Small intestine (tissue), 16 donors: Measurements from ENCODE around the gene POLR1B. TPM values are rescaled to one million over a fixed set of nuclear protein-coding genes. Genes with fewer than 3 reads are reported as not detected.
"Not testable (repeated sequence)": the region's sequence is repeated elsewhere in the genome, so short reads cannot be mapped to it uniquely, and the experiment has no call there.

Source experiments
- DNase-seq, 2 donors: peaks; one replicate each; pipeline versions ENCODE4 v3.0.0 to v3.0.0-alpha.2; 2013
- FAIRE-seq: peaks from 2 replicates; lab custom pipeline; 2012; peaks lifted over from hg19 to GRCh38; lab: Jason Lieb, UNC
- H3K27ac ChIP-seq, 3 donors: one replicate each; pipeline ENCODE4 v1.5.1; 2013; ENCODE audit warnings: low read length in 2 of 3, mild to moderate bottlenecking in 2 of 3, control low read depth in 1 of 3, inconsistent platforms in 1 of 3, low read depth in 1 of 3, moderate library complexity in 1 of 3
- H3K27me3 ChIP-seq, 3 donors: one replicate each; pipeline ENCODE4 v1.6.1; 2013; ENCODE audit warnings: low read length in 3 of 3, inconsistent platforms in 1 of 3; ENCODE audit not compliant: control insufficient read depth in 3 of 3, insufficient read depth in 3 of 3
- H3K36me3 ChIP-seq, 3 donors: one replicate each; pipeline ENCODE4 v1.6.1; 2013; ENCODE audit warnings: low read length in 3 of 3, inconsistent platforms in 1 of 3, low read depth in 1 of 3, mild to moderate bottlenecking in 1 of 3, moderate library complexity in 1 of 3; ENCODE audit not compliant: control insufficient read depth in 3 of 3, insufficient read depth in 2 of 3
- H3K4me1 ChIP-seq, 3 donors: one replicate each; pipeline ENCODE4 v1.6.1; 2013; ENCODE audit warnings: low read length in 2 of 3, inconsistent platforms in 1 of 3, low read depth in 1 of 3, mild to moderate bottlenecking in 1 of 3, moderate library complexity in 1 of 3; ENCODE audit not compliant: control insufficient read depth in 3 of 3, insufficient read depth in 2 of 3
- H3K4me3 ChIP-seq, 3 donors: one replicate each; pipeline ENCODE4 v1.5.1; 2013; ENCODE audit warnings: low read length in 3 of 3, control low read depth in 1 of 3, inconsistent platforms in 1 of 3, low read depth in 1 of 3, mild to moderate bottlenecking in 1 of 3, moderate library complexity in 1 of 3
- H3K9me3 ChIP-seq, 2 donors: one replicate each; pipeline ENCODE4 v1.6.1; 2013; ENCODE audit warnings: low read depth in 1 of 2, low read length in 1 of 2; ENCODE audit not compliant: control insufficient read depth in 2 of 2, insufficient read depth in 1 of 2
- WGBS, 3 donors: extraction: QIAGEN DNeasy Blood & Tissue Kit; methylation state at CpG; one replicate each; pipeline ENCODE4 v1.1.7; 2013; 5-methylcytosine and 5-hydroxymethylcytosine counted together
- long read RNA-seq, 10 donors: transcript quantifications; one replicate each; lab custom pipeline, GENCODE V29; 2026
- polyA plus RNA-seq, 4 donors: library from polyadenylated mRNA; stranded (reverse) in 3 of 4; unstranded in 1 of 4; fragments of 200-250 nt in 3 of 4; fragments of 120-200 nt in 1 of 4; gene quantifications; one replicate each; pipeline versions ENCODE4 v1.2.1 to v1.2.3, GENCODE V29; 2013
- donor health status: healthy with polysubstance abuse.
- donor health status: control.
- donor health status: control.
- donor health status: Bipolar disorder and iron deficiency.
- donor health status: healthy.

POLR1B gene
- polyA plus RNA-seq, result 10 to 100 TPM in 1 of 4 donors, 1 to 10 TPM in 3; 3.8 to 21.8 (median 6.0) TPM
- long read RNA-seq, donor 1, result 0 reads
- long read RNA-seq, donor 2, full-length matches to known transcripts, result 1 of 1 reads
- long read RNA-seq, donor 2, partial matches to known transcripts, result 0 of 1 reads
- long read RNA-seq, donor 2, other reads (novel, unspliced or antisense), result 0 of 1 reads
- long read RNA-seq, donor 3, partial matches to known transcripts, result 7 of 7 reads
- long read RNA-seq, donor 3, other reads (novel, unspliced or antisense), result 0 of 7 reads
- long read RNA-seq, donor 4, result 0 reads
- long read RNA-seq, donor 5, result 0 reads
- long read RNA-seq, donor 6, full-length matches to known transcripts, result 2 of 2 reads
- long read RNA-seq, donor 6, partial matches to known transcripts, result 0 of 2 reads
- long read RNA-seq, donor 6, other reads (novel, unspliced or antisense), result 0 of 2 reads
- long read RNA-seq, donor 7, result 0 reads
- long read RNA-seq, donor 8, full-length matches to known transcripts, result 1 of 1 reads
- long read RNA-seq, donor 8, partial matches to known transcripts, result 0 of 1 reads
- long read RNA-seq, donor 8, other reads (novel, unspliced or antisense), result 0 of 1 reads
- long read RNA-seq, donor 9, result 0 reads
- long read RNA-seq, donor 10, full-length matches to known transcripts, result 2 of 2 reads
- long read RNA-seq, donor 10, partial matches to known transcripts, result 0 of 2 reads
- long read RNA-seq, donor 10, other reads (novel, unspliced or antisense), result 0 of 2 reads

- DNase-seq (peak; percentile 85 to 94), FAIRE-seq (no peak)
- Histone ChIP-seq H3K4me1 (peaks cover 5 to 7% (median 5%) of the 10 kb centered on the region in 3 donors), H3K27me3 (no peaks in the 10 kb centered on the region), H3K4me3 (peak within 1 kb of the TSS; percentile 70 to 85 (median 70)), H3K27ac (peak within 1 kb of the TSS; percentile 73 to 91 (median 77)), H3K9me3 (no peaks in the 10 kb centered on the region), H3K36me3 (peaks cover 0 to 6% (median 1%) of the 10 kb centered on the region in 3 donors)
- WGBS, 3 donors, result 0% methylated on average over 59 to 67 of the region's 67 CpGs
These were observed at the start of gene POLR1B for GRCh38 chr2:112542123-112542983. Gene POLR1B (plus strand): TSS chr2:112542465. CDS start chr2:112542495, 30 bp downstream.

- no peaks in the 10 kb centered on the region for H3K9me3 ChIP-seq
- H3K4me1 ChIP-seq, result peaks cover 0 to 4% (median 0%) of the 10 kb centered on the region in 3 donors
- FAIRE-seq (no peak), DNase-seq (no peak)
- H3K36me3 ChIP-seq, result peaks cover 0 to 3% (median 2%) of the 10 kb centered on the region in 3 donors
- H3K27ac ChIP-seq, result no peak overlapping the region
- no peak overlapping the region for H3K4me3 ChIP-seq
- 67 to 82% (median 77%) methylated on average over 3 of the region's 3 CpGs for WGBS, 3 donors
- H3K27me3 ChIP-seq, result no peaks in the 10 kb centered on the region
These were observed 49.2 kb upstream of the POLR1B start for GRCh38 chr2:112493048-112493447.

GRCh38 chr2:112493858-112494648 is 48.2 kb upstream of the POLR1B start:
- H3K27ac ChIP-seq, result peak overlapping the region in 2 of 3 donors; percentile 33 to 51
- peaks cover 0 to 4% (median 0%) of the 10 kb centered on the region in 3 donors for H3K4me1 ChIP-seq
- DNase-seq (peak; percentile 78 to 93), FAIRE-seq (no peak)
- 24 to 58% (median 48%) methylated on average over 9 of the region's 9 CpGs for WGBS, 3 donors
- no peaks in the 10 kb centered on the region for H3K27me3 ChIP-seq
- peaks cover 0 to 3% (median 2%) of the 10 kb centered on the region in 3 donors for H3K36me3 ChIP-seq
- H3K4me3 ChIP-seq, result no peak overlapping the region
- no peaks in the 10 kb centered on the region for H3K9me3 ChIP-seq

GRCh38 chr2:112494828-112495227 is 47.4 kb upstream of the POLR1B start:
- no peaks in the 10 kb centered on the region for H3K9me3 ChIP-seq
- no peak overlapping the region for H3K27ac ChIP-seq
- H3K4me1 ChIP-seq, result peaks cover 0 to 4% (median 0%) of the 10 kb centered on the region in 3 donors
- WGBS, 3 donors, result 72 to 85% (median 85%) methylated on average over 5 of the region's 5 CpGs
- no peak overlapping the region for H3K4me3 ChIP-seq
- H3K36me3 ChIP-seq, result peaks cover 0 to 3% (median 2%) of the 10 kb centered on the region in 3 donors
- DNase-seq (no peak), FAIRE-seq (no peak)
- H3K27me3 ChIP-seq, result no peaks in the 10 kb centered on the region

- not testable (repeated sequence) for H3K27ac ChIP-seq, H3K9me3 ChIP-seq, DNase-seq, H3K4me1 ChIP-seq, H3K4me3 ChIP-seq, H3K36me3 ChIP-seq, H3K27me3 ChIP-seq, FAIRE-seq
- WGBS, 3 donors, result 74 to 92% (median 90%) methylated on average over 4 of the region's 4 CpGs
These were observed 46.4 kb upstream of the POLR1B start for GRCh38 chr2:112495878-112496277.

GRCh38 chr2:112500850-112501484 is 41.3 kb upstream of the POLR1B start:
- 37 to 53% (median 50%) methylated on average over 7 to 9 of the region's 10 CpGs for WGBS, 3 donors
- FAIRE-seq (peak; percentile 10), DNase-seq (peak; percentile 38 to 67)
- H3K27ac ChIP-seq, H3K4me3 ChIP-seq, H3K9me3 ChIP-seq, H3K4me1 ChIP-seq, H3K27me3 ChIP-seq, H3K36me3 ChIP-seq: not testable (repeated sequence)

- H3K4me3 ChIP-seq, H3K36me3 ChIP-seq, H3K27ac ChIP-seq, H3K9me3 ChIP-seq, FAIRE-seq, DNase-seq, H3K4me1 ChIP-seq, H3K27me3 ChIP-seq: not testable (repeated sequence)
- 88 to 91% (median 89%) methylated on average over 21 to 30 of the region's 32 CpGs for WGBS, 3 donors
These were observed 32.8 kb upstream of the POLR1B start for GRCh38 chr2:112509239-112509998.
